ENCODE measurements around the gene SIPA1. TPM values are rescaled to one million over a fixed set of nuclear protein-coding genes. Genes with fewer than 3 reads are reported as not detected.
"Not testable (repeated sequence)": the region's sequence is repeated elsewhere in the genome, so short reads cannot be mapped to it uniquely, and the experiment has no call there.

Gene SIPA1
- total RNA-seq, 1 experiment from 2014 or later, result 86.9 TPM

DNA sequence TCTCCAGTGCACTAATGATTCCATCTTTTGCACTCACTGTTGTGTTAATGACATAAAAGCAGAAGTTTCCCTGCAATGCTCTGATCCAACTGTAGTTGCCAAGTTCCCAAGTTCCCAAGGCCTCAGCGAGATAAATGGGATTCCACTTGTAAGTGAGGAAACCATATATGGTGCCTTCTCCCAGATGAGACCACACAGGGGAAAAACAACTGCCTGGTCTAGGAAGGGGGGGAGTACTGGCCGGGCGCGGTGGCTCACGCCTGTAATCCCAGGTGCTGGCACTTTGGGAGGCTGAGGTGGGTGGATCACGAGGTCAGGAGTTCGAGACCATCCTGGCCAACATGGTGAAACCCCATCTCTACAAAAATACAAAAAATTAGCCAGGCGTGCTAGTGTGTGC, 48.1 kb downstream of the SIPA1 start:
- ATAC-seq, result no peak
- POLR2A ChIA-PET, result no interaction called here
- no TSS peak for BruUV-seq (replicated peaks)
- Histone ChIP-seq H3K4me1 (ENCODE audit: control insufficient read depth, insufficient read depth, low read length) (no peaks in the 10 kb centered on the region), H3K27ac (ENCODE audit: low read length) (no peak overlapping the region), H3K27me3 (ENCODE audit: control insufficient read depth, insufficient read depth, low read length) (no peaks in the 10 kb centered on the region), H3K9me3 (ENCODE audit: control insufficient read depth, insufficient read depth, low read depth, low read length) (no peaks in the 10 kb centered on the region), H3K36me3 (ENCODE audit: control insufficient read depth, insufficient read depth, low read length) (no peaks in the 10 kb centered on the region), H3K4me3 (ENCODE audit: low read depth in 2 of 2, low read length in 2 of 2) (no peak overlapping the region)
- TF ChIP-seq POLR2AphosphoS5 (IDR thresholded peaks at IDR 0.05; ENCODE audit: low read depth, low read length), result no peak
- TF ChIP-seq, protein P1, sequence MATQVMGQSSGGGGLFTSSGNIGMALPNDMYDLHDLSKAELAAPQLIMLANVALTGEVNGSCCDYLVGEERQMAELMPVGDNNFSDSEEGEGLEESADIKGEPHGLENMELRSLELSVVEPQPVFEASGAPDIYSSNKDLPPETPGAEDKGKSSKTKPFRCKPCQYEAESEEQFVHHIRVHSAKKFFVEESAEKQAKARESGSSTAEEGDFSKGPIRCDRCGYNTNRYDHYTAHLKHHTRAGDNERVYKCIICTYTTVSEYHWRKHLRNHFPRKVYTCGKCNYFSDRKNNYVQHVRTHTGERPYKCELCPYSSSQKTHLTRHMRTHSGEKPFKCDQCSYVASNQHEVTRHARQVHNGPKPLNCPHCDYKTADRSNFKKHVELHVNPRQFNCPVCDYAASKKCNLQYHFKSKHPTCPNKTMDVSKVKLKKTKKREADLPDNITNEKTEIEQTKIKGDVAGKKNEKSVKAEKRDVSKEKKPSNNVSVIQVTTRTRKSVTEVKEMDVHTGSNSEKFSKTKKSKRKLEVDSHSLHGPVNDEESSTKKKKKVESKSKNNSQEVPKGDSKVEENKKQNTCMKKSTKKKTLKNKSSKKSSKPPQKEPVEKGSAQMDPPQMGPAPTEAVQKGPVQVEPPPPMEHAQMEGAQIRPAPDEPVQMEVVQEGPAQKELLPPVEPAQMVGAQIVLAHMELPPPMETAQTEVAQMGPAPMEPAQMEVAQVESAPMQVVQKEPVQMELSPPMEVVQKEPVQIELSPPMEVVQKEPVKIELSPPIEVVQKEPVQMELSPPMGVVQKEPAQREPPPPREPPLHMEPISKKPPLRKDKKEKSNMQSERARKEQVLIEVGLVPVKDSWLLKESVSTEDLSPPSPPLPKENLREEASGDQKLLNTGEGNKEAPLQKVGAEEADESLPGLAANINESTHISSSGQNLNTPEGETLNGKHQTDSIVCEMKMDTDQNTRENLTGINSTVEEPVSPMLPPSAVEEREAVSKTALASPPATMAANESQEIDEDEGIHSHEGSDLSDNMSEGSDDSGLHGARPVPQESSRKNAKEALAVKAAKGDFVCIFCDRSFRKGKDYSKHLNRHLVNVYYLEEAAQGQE (IDR thresholded peaks at IDR 0.05; ENCODE audit: insufficient read depth in 1 of 2, low read depth in 2 of 2, low read length in 1 of 2), result no peak
- TF ChIP-seq TCF7L2 (IDR thresholded peaks at IDR 0.05; ENCODE audit: low read depth, low read length), result no peak
- TF ChIP-seq SIN3A (IDR thresholded peaks at IDR 0.05; ENCODE audit: borderline replicate concordance, insufficient read depth, low read depth, low read length), result no peak
- TF ChIP-seq, protein P2, sequence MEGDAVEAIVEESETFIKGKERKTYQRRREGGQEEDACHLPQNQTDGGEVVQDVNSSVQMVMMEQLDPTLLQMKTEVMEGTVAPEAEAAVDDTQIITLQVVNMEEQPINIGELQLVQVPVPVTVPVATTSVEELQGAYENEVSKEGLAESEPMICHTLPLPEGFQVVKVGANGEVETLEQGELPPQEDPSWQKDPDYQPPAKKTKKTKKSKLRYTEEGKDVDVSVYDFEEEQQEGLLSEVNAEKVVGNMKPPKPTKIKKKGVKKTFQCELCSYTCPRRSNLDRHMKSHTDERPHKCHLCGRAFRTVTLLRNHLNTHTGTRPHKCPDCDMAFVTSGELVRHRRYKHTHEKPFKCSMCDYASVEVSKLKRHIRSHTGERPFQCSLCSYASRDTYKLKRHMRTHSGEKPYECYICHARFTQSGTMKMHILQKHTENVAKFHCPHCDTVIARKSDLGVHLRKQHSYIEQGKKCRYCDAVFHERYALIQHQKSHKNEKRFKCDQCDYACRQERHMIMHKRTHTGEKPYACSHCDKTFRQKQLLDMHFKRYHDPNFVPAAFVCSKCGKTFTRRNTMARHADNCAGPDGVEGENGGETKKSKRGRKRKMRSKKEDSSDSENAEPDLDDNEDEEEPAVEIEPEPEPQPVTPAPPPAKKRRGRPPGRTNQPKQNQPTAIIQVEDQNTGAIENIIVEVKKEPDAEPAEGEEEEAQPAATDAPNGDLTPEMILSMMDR (IDR thresholded peaks at IDR 0.05), result no peak
- CTCF ChIA-PET, result no interaction called here
- DNase-seq (ENCODE audit: low read depth, low spot score), result no peak
- in situ Hi-C loops (cut with HindIII; ENCODE audit: low pct_unique_long_range_greater_than_20kb, low sequenced_read_pairs) (no loop called here), intact Hi-C loops (cut with micrococcal nuclease; ENCODE audit: unreplicated experiment) (no loop called here)

DNA sequence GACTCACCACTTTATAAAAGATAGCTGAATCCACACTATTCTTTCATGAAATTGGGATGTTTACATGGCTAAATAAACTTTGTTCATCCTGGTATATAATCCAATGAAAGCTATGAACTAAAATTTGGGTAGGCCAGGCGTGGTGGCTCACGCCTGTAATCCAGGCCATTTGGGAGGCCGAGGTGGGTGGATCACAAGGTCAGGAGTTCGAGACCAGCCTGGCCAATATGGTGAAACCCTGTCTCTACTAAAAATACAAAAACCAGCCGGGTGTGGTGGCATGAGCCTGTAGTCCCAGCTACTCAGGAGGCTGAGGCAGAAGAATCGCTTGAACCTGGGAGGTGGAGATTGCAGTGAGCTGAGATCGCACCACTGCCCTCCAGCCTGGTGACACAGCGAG, 53.9 kb downstream of the SIPA1 start:
- intact Hi-C loops (cut with micrococcal nuclease; ENCODE audit: unreplicated experiment); BruUV-seq (replicated peaks); H3K27ac ChIP-seq (ENCODE audit: low read length); CTCF ChIA-PET; in situ Hi-C loops (cut with HindIII; ENCODE audit: low pct_unique_long_range_greater_than_20kb, low sequenced_read_pairs); DNase-seq (ENCODE audit: low read depth, low spot score); H3K9me3 ChIP-seq (ENCODE audit: control insufficient read depth, insufficient read depth, low read depth, low read length); H3K27me3 ChIP-seq (ENCODE audit: control insufficient read depth, insufficient read depth, low read length); H3K4me3 ChIP-seq (ENCODE audit: low read depth in 2 of 2, low read length in 2 of 2); H3K36me3 ChIP-seq (ENCODE audit: control insufficient read depth, insufficient read depth, low read length); ATAC-seq: not testable (repeated sequence)
- POLR2A ChIA-PET, result interaction anchor here (0.7 kb wide), 1 partner anchor 13 kb away, joined by 7 read pairs; no protein-coding TSS in a partner anchor
- peaks cover 11% of the 10 kb centered on the region for H3K4me1 ChIP-seq (ENCODE audit: control insufficient read depth, insufficient read depth, low read length)

DNA sequence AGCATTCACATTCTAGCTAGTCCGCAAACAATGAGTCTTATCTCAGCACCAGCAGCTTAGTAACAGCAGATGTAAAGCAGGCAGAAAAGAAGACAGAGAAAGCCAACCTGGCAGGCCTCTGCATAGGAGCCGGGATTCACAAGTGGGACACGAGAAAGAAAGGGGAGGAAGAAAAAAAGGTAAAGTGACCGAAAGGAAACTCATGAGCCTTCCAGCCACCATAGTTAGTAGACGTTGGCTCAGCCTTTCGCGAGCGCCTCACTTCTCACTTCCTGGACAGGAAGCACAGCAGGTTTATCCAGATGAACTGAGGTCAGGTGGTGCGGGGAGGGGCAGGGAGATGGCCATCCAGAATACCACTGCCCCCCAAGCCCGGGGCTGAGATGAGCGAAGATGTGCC, 54.5 kb downstream of the SIPA1 start:
- no peaks in the 10 kb centered on the region for H3K9me3 ChIP-seq (ENCODE audit: control insufficient read depth, insufficient read depth, low read depth, low read length)
- DNase-seq (ENCODE audit: low read depth, low spot score) (no peak), ATAC-seq (no peak)
- ChIA-PET CTCF (no interaction called here), POLR2A (interaction anchor here (0.7 kb wide), 1 partner anchor 13 kb away, joined by 7 read pairs; no protein-coding TSS in a partner anchor)
- H3K4me1 ChIP-seq (ENCODE audit: control insufficient read depth, insufficient read depth, low read length), result peaks cover 11% of the 10 kb centered on the region
- H3K36me3 ChIP-seq (ENCODE audit: control insufficient read depth, insufficient read depth, low read length), result no peaks in the 10 kb centered on the region
- in situ Hi-C loops (cut with HindIII; ENCODE audit: low pct_unique_long_range_greater_than_20kb, low sequenced_read_pairs), result no loop called here
- no peak overlapping the region for H3K27ac ChIP-seq (ENCODE audit: low read length)
- BruUV-seq (replicated peaks), result no TSS peak
- intact Hi-C loops (cut with micrococcal nuclease; ENCODE audit: unreplicated experiment), result no loop called here
- H3K4me3 ChIP-seq (ENCODE audit: low read depth in 2 of 2, low read length in 2 of 2), result no peak overlapping the region
- H3K27me3 ChIP-seq (ENCODE audit: control insufficient read depth, insufficient read depth, low read length), result no peaks in the 10 kb centered on the region
- TF ChIP-seq, protein P2 (IDR thresholded peaks at IDR 0.05), result no peak
- TF ChIP-seq SIN3A (IDR thresholded peaks at IDR 0.05; ENCODE audit: borderline replicate concordance, insufficient read depth, low read depth, low read length) (no peak), TCF7L2 (IDR thresholded peaks at IDR 0.05; ENCODE audit: low read depth, low read length) (no peak), POLR2AphosphoS5 (IDR thresholded peaks at IDR 0.05; ENCODE audit: low read depth, low read length) (no peak)
- TF ChIP-seq, protein P1 (IDR thresholded peaks at IDR 0.05; ENCODE audit: insufficient read depth in 1 of 2, low read depth in 2 of 2, low read length in 1 of 2), result no peak

Measured in Panc1 (cell line).